GDM1 (cell line): Measurements from ENCODE around the gene GARS1.

Source experiments
- DNase-seq: peaks from one replicate; lab custom pipeline; 2025; lab: John Stamatoyannopoulos, UW

GARS1 gene

DNA sequence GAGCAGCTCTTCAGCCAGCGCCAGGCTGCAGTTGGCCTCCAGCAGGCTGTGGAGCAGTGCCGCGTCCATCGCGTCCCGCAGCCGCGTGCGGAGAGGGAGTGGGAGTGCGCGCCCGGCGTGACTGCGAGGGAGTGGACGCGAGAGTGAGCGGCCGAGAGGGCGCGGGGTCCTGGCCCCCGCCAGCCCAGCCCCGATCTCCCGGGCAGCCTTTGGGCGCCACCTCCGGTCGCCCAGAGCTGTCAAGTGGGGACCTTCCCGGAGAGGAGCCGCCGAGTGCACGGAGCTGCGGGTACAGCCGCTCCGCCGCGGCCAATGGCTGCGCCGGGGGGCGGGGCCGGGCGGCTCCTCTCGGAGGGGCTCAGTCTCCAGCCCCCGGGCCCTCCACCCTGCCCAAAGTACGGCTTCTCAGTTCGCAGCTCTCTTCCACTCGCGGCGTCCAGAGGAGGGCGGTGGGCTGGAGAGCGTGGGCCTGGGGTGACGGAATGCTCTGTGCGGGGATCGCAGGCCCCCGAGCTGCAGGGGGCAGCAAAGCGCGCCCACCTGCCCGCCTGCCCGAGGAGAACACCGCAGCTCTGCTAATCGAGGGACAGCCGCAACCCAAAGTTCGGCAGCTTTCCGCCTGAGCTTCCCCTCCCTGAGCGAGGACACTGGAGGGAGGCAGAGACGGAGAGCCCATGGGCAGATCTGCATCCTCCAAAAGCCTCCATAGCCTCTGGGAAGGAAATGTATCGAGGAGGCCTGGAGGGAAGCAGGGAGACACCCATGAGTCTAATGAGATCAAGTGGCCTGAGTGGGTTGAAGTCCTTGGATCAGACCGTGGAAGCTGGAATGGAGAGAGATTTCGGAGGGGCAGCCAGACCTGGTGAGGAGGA, 87.8 kb downstream of the GARS1 start, which contains the start of gene CRHR2:
TSS of gene CRHR2 (minus strand) at position 245 of the 872 bp plus-strand sequence. CDS start at position 69, 176 bp downstream.
- DNase-seq, result no peak

DNA sequence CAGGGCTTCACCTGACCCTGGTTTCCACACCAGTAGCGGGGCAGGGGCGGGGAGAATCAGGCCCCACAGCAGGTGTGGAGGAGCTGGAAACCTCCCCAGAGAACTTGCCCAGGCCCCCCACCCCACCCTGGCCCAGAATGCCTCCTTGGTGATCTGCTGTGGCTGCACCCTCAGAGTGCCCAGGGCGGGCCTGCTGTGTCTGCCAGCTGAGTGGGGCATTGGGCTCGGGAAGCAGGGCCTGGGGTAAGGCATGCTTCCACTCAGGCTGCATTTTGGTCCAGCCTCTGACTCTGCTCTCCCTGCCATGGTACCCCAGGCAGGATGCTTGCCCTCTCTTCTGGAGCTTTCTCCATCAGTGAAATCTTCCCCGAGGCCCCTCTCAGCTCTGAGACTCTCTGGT, 88.6 kb downstream of the GARS1 start:
- no peak for DNase-seq
